HG02852 (cell line): ENCODE results near the gene TBC1D4.

Experiments
- ATAC-seq: cut with Tn5 transposase; IDR thresholded peaks from one replicate; pipeline ENCODE4 v1.9.1; 2021; ENCODE audit warnings: mild to moderate bottlenecking, moderate library complexity; ENCODE audit not compliant: unreplicated experiment

The TBC1D4 gene

GRCh38 chr13:75486146-75487062 is 4.4 kb upstream of the TBC1D4 start:
- ATAC-seq, result no peak

DNA sequence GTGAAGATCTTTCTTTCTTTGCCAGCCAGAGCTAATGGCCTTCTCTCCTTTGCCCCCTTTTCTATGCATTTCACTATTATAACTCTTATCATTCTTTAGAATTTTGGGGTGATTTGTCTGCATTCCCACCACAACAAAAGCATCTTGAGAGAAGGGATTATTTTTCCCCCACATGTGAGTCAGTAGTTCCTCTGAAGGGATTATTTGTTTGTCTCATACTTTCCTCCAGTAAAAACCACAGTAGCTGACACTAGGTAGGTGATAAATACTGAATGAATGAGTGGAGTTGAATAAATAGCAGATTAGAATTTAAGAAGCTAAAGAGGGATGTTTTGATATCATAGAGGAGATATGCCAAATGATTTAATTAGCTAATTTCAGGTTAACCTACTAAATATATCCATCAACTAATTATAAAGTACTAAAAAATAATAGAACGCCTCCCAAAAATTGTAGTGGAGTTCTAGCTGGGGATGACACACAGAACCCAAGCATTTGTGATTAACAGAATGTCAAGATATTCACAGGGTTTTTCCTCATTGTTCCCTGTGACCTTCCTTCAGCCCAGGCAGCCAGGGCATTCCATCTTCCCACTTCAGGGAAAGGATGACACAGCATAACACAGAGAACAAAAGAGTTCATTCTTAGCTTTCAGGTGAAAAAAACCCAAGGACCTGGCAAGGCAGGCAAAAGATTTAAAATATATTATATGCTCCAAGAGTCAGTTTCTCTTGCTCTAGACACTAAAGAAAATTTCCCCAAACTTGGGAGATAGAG is 3.5 kb upstream of the TBC1D4 start:
- no peak for ATAC-seq

DNA sequence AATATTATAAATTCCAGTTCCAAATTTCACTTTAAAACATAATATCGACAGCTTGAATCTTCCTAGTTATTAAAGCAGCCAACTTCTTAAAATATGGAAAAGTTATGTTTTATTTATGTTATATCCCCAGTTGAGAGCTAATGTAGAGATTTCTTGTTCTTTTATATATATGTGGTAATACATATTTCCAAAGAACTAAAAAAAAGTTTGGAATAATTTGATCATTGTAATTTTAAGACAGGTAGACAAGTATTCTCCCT is 781 bp upstream of the TBC1D4 start:
- ATAC-seq, result no peak

DNA sequence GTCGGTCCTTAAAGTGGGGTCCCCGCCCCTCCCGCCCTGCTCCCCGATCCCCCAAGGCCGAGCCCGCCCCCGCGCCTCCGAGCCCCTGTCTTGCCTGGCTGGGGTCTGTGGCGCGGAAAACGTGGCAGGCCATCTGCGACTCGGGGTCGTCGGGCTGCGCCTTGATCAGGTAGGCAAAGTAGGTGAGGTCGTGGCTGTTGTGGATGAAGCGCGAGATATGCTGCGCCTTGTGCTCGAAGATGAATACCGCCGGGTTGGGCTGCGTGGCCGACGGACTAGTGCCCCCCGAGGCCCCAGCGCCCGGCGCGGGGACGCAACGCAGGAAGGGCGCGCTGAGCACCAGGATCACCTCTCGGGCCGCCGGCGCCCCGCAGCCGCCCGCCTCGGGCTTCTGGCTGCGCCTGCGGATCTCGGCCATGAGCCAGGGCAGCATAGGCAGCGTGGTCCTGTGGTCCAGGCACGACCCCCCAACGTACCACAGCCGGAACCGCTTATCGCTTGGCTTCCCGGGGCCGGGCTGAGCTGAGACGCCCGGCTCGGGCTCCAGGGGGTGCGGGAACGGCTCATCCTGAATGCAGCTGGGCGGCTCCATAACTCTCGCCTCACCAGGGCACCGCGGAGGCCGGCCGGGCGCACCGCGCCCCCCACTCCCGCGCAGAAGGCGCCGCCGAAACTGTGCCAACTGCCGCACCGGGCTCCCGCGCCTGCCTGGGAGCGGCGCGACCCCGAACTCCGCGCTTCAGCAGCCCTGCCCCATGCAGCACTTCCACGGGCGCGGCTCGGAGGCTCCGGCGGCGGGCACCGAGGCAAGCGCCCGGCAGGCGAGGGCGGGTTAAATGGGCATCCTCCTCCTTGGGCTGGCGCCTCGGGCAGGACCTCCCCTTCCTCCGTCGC is 546 bp downstream of the TBC1D4 start:
- ATAC-seq, result peak; percentile 27

GRCh38 chr13:75480671-75481175 is 1.2 kb downstream of the TBC1D4 start:
- ATAC-seq, result peak; percentile 0

GRCh38 chr13:75479102-75479740 is 2.7 kb downstream of the TBC1D4 start:
- ATAC-seq, result no peak

GRCh38 chr13:75478659-75479058 is 3.3 kb downstream of the TBC1D4 start:
- no peak for ATAC-seq

- ATAC-seq, result no peak
Measured at GRCh38 chr13:75474956-75475355, 7.0 kb downstream of the TBC1D4 start.

GRCh38 chr13:75473468-75473867 is 8.5 kb downstream of the TBC1D4 start:
- ATAC-seq, result no peak

- no peak for ATAC-seq
Measured at GRCh38 chr13:75470676-75471075, 11.3 kb downstream of the TBC1D4 start.

- no peak for ATAC-seq
Measured at GRCh38 chr13:75469047-75469446, 12.9 kb downstream of the TBC1D4 start.

DNA sequence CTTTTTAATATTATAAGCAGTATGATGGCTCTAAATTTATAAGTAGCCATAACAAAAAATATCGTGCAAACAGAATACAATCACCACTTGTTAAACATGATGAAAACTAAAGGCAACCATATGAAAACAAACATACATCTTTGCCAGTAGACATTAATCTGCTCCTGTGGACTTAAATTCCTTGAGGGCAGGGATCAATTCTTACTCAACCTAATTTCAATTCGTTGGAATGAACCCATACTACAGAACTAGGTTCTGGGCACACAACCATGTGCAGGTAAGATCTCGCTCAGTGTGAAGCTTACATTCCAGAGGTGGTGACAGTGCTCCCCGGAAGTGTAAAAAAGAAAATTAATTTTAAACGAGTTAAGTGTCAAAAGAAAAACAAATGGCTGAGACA is 13.4 kb downstream of the TBC1D4 start:
- ATAC-seq, result no peak

DNA sequence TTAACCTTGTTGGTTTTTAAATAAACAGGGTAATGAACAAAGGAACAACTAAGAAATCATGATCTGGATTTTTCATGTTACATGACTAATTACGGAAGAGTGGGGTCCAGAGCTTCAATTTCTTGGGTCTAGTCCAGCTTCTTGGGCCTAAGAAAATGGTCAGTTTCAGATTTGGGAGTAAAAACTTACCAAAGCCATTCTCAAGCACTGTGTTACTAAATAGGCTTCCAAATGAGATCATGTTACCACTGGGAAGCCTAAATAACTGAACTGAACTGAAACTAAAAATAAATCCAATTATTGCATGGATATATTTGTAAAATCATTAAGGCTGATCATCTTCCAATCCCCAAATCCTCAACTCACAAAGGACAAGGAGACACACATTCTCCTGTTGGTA is 13.9 kb downstream of the TBC1D4 start:
- no peak for ATAC-seq

DNA sequence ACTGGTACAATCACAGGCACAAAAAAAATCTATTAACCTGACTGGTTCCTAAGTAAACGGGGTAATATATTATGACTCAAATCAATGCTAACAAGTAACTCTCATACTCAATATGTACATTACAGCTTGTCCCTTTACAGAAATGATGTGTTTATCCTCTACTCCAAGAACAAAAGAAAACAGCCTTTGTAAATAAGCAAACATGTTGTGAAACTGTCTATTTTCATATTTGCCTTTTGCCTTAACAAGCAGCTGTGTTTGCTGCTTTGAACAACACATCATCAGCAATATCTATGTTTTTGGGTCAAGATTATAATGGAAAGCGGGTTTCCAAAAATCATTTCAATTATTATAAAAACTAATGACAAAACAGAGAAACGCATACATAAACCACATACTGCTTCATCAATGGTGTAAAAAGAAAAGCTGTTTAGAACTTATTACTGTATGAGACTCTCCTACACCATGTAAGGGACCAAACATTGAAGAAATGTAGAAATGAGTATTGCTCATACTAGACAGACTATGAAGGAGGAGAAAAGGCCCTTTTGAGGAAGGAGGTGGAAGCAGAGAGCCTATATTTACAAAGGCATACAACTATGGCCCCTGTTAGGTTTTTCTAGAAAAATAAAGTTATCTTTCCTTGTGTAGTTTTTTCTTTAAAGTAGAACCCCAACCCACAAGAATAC is 14.8 kb downstream of the TBC1D4 start:
- ATAC-seq, result no peak

GRCh38 chr13:75465236-75465635 is 16.7 kb downstream of the TBC1D4 start:
- no peak for ATAC-seq

DNA sequence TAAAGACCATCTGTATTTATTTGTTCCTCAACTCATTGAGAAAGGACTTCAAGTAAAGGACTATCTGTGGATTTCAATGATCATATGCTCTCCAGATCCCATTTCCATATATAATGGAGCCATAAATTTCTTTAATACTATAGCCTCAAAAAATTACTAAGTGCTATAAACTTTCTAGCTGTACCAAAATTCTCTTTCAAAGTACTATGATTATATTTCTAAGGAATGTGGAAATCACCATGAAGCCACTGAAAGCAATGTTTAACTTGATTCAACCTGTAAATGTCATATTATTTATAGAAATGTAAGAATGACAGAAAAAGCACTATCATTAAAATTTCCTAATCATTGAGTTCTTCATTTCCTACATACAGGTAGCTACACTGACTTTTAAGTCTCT is 20.7 kb downstream of the TBC1D4 start:
- no peak for ATAC-seq

GRCh38 chr13:75460644-75461043 is 21.3 kb downstream of the TBC1D4 start:
- ATAC-seq, result no peak

DNA sequence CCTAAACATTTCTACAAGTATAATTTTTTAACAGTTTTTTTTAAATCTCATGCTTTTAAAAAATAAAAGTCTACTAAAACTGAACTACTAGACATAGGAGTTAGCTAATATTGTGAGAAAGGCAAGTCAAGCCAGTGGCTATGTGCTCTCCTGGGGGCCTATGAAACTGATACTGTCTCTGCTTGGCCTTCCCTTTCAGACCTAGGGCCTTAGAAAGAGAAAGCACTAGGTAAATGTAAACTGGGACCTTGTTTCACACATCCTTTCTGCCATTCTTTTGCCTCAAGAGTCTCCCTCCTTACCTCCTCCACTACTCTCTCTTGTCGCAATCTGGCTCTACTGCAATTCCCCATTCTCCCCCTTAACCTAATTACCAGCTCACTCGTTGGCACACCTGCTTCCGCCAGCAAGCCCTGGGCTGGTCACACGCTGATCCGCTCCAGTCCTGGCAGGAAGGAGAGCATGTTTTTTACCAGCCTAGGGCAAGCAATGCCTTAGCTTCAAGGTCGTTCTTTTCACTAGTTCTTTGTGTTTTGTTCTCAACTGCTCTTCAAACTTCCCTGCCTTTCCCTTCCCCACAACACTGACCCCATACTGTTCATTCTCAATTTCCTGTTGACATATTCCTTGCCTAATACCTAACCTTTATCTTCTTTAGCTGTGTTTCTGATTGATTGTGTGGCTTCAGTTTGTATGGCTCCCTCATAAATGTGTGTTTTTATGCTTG is 23.1 kb downstream of the TBC1D4 start:
- ATAC-seq, result peak; percentile 100

DNA sequence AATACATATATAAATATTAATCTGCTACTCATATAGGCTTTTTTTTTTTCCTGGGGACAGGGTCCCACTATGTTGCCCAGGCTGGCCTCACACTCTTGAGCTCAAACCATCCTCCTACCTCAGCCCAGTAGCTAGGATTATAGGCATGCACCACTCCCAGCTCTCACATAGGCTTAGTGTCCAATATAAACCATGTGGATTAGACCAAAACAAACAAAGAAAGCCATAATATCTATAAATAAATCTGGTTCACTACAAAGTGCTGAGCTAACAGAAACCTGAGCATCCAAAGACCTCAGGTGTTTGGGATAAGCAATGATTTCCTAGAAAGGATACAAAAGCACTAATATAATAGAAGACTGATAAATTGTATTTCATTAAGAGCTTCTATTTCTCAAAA is 26.0 kb downstream of the TBC1D4 start:
- ATAC-seq, result no peak
